ENCODE results near the gene PNKP. TPM values are rescaled to one million over a fixed set of nuclear protein-coding genes. Genes with fewer than 3 reads are reported as not detected.
A peak's percentile ranks its signal among the peaks of the same experiment; 100 is the strongest.

PNKP gene
- total and polyA plus RNA-seq, 9 of the 15 experiments (the other 6 are each of a cell fraction or from before 2014, with no cell fraction given): 2.8 to 85.4 (median 25.3) TPM

DNA sequence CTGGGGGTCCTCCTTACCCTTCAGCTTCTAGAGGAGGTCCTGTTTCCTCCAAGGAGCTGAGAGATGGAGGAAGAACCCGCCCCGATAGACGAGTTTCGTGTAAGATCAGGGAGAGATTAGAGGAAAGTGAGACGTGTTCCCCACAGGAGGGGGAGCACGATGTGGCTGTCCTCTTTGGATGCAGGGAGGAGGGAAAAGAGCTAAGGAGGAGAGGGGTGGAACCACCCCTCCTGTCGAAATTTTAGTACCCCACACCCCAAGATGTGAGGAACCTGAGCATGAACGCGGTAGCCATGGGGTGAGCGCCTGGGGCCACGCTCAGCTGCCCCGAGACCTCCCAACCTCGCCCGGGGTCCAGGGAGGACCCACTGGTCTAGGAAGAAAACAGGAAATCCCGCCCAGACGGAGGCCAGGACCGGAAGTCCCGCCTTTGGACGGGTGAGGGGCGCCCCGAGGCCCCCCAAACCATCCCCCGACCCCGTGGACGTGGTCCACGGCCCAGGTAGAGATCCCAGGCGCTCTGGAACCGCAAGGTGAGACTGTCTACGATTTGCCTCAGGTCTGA, 8.6 kb upstream of the PNKP start (continued):
- TF ChIP-seq ELK3 (CRISPR knock-in tag; IDR thresholded peaks at IDR 0.05) (no peak), SMC3 (conservative IDR thresholded peaks at IDR 0.05; ENCODE audit: insufficient read depth, low read depth, low read length) (no peak), IFI16 (CRISPR knock-in tag; IDR thresholded peaks at IDR 0.05) (no peak), ZNF232 (CRISPR knock-in tag; IDR thresholded peaks at IDR 0.05) (no peak), THAP12 (CRISPR knock-in tag; IDR thresholded peaks at IDR 0.05) (no peak), PHB (CRISPR knock-in tag; IDR thresholded peaks at IDR 0.05) (0 out of 2 replicates have a peak, but pooled peaks have one; percentile 83), PRDM10 (IDR thresholded peaks at IDR 0.05; ENCODE audit: partially characterized antibody) (peak; percentile 73), SNAPC5 (CRISPR knock-in tag; IDR thresholded peaks at IDR 0.05) (no peak), HOXB6 (CRISPR knock-in tag; IDR thresholded peaks at IDR 0.05; ENCODE audit: borderline replicate concordance) (no peak), TEAD1 (CRISPR knock-in tag; IDR thresholded peaks at IDR 0.05) (no peak), KLF1 (tag; IDR thresholded peaks at IDR 0.05) (no peak), ZNF280B (CRISPR knock-in tag; IDR thresholded peaks at IDR 0.05) (no peak), CXXC5 (CRISPR knock-in tag; IDR thresholded peaks at IDR 0.05) (no peak), EP400 (IDR thresholded peaks at IDR 0.05) (no peak; the same call in 1 of the 2 replicates), ARHGAP35 (IDR thresholded peaks at IDR 0.05; ENCODE audit: partially characterized antibody) (no peak), PML (IDR thresholded peaks at IDR 0.05; ENCODE audit: low read length) (no peak), ZBTB17 (CRISPR knock-in tag; IDR thresholded peaks at IDR 0.05) (no peak), ETV6 (IDR thresholded peaks at IDR 0.05; ENCODE audit: borderline replicate concordance in 1 of 2, low read depth in 2 of 2, low read length in 1 of 2) (peak; percentile 19 to 51; a peak in 1 of 4 replicates), ETV6 (CRISPR knock-in tag; IDR thresholded peaks at IDR 0.05; ENCODE audit: borderline replicate concordance) (no peak), SNRNP70 (optimal IDR thresholded peaks at IDR 0.05; ENCODE audit: low read depth, low read length) (no peak), MIER1 (IDR thresholded peaks at IDR 0.05; ENCODE audit: low read depth) (no peak), ZNF316 (IDR thresholded peaks at IDR 0.05) (no peak)
